Naive B cell (primary cell): Measurements from ENCODE around the gene IRF2BP1. TPM values are rescaled to one million over a fixed set of nuclear protein-coding genes. Genes with fewer than 3 reads are reported as not detected.

Source experiments
- ATAC-seq, 2 donors: fragments of 150-1000 bp; cut with Tn5 transposase; 2 replicates each; pipeline ENCODE4 v1.10.0; 2021; ENCODE audit warnings: low read depth in 2 of 2, mild to moderate bottlenecking in 2 of 2, moderate library complexity in 2 of 2
- DNase-seq: peaks from one replicate; pipeline ENCODE4 v3.0.0; 2022
- H3K27ac Mint-ChIP-seq, 6 donors: one replicate each; pipeline ENCODE4 v1.8.0; 2020 to 2022; ENCODE audit warnings: mild to moderate bottlenecking in 6 of 6, mixed read lengths in 6 of 6, moderate library complexity in 5 of 6, inconsistent platforms in 2 of 6
- H3K27me3 Mint-ChIP-seq, 3 donors: one replicate each; pipeline ENCODE4 v1.8.0; 2021 to 2022; ENCODE audit warnings: mixed read lengths in 3 of 3, mild to moderate bottlenecking in 1 of 3
- H3K36me3 Mint-ChIP-seq, 2 donors: one replicate each; pipeline ENCODE4 v1.8.0; 2020 to 2022; ENCODE audit warnings: mixed read lengths in 2 of 2, inconsistent platforms in 1 of 2, mild to moderate bottlenecking in 1 of 2
- H3K4me1 Mint-ChIP-seq, 3 donors: one replicate each; pipeline ENCODE4 v1.8.0; 2020 to 2022; ENCODE audit warnings: mixed read lengths in 3 of 3, inconsistent platforms in 1 of 3, mild to moderate bottlenecking in 1 of 3, moderate library complexity in 1 of 3
- H3K4me3 Mint-ChIP-seq, 8 donors: one replicate each; pipeline ENCODE4 v1.8.0; 2020 to 2022; ENCODE audit warnings: mild to moderate bottlenecking in 8 of 8, mixed read lengths in 8 of 8, moderate library complexity in 8 of 8, inconsistent platforms in 2 of 8
- H3K9me3 Mint-ChIP-seq, 7 donors: one replicate each; pipeline ENCODE4 v1.8.0; 2020 to 2022; ENCODE audit warnings: mixed read lengths in 7 of 7, mild to moderate bottlenecking in 5 of 7, inconsistent platforms in 2 of 7, moderate library complexity in 1 of 7
- polyA plus RNA-seq, 6 donors: library from polyadenylated mRNA; unstranded; fragments of 300-500 nt; fragmentation: Illumina TruSeq; gene quantifications; one replicate each; pipeline ENCODE4 v1.2.3, GENCODE V29; 2021; ENCODE audit warnings: low read depth in 6 of 6

IRF2BP1 gene
- polyA plus RNA-seq, 6 donors from 2014 or later, result 3.1 to 10.1 (median 5.9) TPM

DNA sequence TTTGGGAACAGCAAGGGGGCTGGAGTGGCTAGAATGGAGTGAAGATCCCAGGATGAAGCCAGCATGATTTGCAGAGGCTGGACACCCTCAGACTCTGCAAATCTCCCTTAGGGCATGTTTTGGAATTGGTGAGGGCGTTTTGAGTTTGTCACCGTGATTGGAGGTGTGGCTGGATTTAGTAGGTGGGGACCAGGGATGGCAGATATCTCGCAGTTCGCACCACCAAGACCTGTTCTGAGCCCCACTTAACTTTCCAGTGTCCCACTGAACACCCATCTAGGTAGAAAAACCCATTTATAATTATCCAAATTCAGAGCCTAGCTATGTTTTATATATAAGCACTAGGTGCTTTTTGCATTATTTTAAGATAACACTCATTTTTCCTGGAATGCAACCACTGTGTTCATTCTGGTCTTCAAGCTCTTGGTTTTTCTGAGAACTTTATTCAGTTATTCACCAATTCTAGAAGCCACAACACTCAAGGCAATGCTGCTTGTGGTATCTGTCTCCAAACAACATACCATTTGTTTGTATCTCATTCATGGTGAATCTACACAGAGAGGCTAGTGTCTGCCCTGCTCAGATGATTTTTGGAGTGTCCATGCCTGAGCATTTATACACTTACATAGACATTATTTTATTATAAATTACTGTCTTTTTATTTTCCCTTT is 31.6 kb upstream of the IRF2BP1 start:
- H3K4me3 Mint-ChIP-seq, result no peak overlapping the region
- peaks cover 32 to 41% (median 33%) of the 10 kb centered on the region in 3 donors for H3K27me3 Mint-ChIP-seq
- no peak for ATAC-seq
- no peaks in the 10 kb centered on the region for H3K4me1 Mint-ChIP-seq
- no peaks in the 10 kb centered on the region for H3K36me3 Mint-ChIP-seq
- no peak overlapping the region for H3K27ac Mint-ChIP-seq
- DNase-seq, result no peak
- no peaks in the 10 kb centered on the region for H3K9me3 Mint-ChIP-seq

DNA sequence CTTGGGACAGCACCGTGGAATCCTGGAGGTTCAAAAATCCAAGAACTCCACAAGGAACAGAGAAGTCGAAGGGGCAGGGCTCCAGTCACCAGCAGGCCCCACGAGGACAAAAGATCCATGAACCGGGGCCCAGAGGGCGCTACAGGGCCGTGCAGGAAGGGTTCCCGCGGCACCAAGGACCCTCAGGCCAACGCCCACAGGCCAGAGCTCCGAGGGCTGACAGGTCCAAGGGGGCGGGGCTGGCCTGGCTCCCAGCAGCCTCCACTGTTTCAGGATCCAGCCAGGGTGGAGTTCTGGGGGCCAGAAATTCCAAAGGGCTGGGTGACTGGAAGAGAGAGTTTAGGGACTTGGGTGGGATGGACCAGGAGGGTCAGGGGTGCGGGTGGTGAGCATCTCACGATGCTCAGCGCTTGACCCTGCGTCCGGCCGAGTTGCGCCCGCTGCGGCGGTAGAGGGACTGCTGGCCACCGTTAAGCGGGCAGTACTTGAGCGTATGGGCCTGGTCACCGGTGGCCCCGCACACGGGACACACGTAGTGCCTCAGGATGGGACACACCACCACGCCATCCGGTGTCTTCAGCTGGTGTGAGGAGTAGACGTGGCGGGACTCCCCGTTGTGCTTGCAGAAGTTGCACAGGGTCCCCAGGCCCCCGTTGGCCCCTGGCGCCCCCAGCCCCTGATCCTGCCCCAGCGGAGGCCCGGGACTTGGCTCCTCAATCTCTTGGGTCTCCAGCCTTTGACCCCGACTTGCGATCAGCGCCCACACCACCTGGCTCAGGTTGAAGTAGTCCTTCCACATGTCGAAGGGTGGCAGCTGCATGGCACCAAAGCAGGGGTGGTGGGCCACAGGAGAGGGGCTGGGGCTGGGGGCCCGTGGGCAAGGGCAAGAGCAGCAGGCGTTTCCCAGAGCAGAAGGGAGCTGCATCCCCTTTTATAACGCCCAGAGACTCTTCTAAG is 28.2 kb upstream of the IRF2BP1 start, which contains the start of gene NANOS2:
TSS of gene NANOS2 (minus strand) at position 905 of the 957 bp plus-strand sequence. CDS start at position 820, 85 bp downstream.
- ATAC-seq, result no peak
- Mint-ChIP-seq H3K36me3 (no peaks in the 10 kb centered on the region), H3K4me1 (no peaks in the 10 kb centered on the region), H3K27ac (peak within 1 kb of the TSS in 1 of 6 donors; percentile 65), H3K9me3 (peaks cover 0 to 2% (median 0%) of the 10 kb centered on the region in 7 donors), H3K4me3 (no peak within 1 kb of the TSS), H3K27me3 (peaks cover 23 to 50% (median 43%) of the 10 kb centered on the region in 3 donors)
- DNase-seq, result no peak

DNA sequence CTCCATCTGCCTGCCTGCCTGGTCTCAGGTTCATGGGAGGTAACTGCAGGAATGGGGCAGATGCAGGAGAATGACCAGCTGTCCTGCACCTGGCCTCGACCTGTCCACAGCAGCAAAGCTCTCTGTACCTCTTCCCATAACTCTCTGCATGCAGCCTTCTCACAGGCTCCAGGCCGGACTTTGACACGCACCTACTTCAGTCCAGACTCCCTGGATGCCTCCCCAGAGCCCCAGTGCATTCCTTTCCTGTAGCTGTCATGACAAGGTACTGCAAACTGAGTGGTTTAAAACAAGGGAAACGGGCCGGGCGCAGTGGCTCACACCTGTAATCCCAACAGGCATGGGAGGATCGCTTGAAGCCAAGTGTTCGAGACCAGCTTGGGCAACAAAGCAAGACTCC is 25.4 kb upstream of the IRF2BP1 start:
- Mint-ChIP-seq H3K36me3 (no peaks in the 10 kb centered on the region), H3K4me1 (no peaks in the 10 kb centered on the region), H3K4me3 (no peak overlapping the region), H3K9me3 (peaks cover 0 to 2% (median 0%) of the 10 kb centered on the region in 7 donors), H3K27me3 (peaks cover 24 to 54% (median 45%) of the 10 kb centered on the region in 3 donors), H3K27ac (no peak overlapping the region)
- ATAC-seq (no peak), DNase-seq (no peak)

DNA sequence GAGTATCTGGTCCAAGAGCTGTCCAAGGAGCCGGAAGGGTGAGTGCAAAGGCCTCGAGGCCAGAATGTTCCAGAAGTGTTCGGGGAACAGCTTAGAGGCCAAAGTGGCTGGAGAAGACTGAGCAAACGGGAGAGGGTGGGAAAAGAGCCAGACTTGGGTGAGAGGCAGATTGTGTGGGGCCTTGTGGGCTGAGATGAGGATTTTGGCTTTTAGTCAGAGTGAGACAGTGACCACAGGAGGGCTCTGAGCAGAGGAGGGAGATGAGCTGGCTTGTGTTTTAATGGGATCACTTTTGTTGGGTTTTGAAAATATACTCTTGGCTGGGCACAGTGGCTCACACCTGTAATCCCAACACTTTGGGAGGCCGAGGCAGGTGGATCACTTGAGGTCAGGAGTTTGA is 23.0 kb upstream of the IRF2BP1 start:
- ATAC-seq, result no peak
- Mint-ChIP-seq H3K27ac (peak overlapping the region in 1 of 6 donors; percentile 89), H3K27me3 (peaks cover 17 to 56% (median 49%) of the 10 kb centered on the region in 3 donors), H3K36me3 (no peaks in the 10 kb centered on the region), H3K9me3 (peaks cover 0 to 2% (median 0%) of the 10 kb centered on the region in 7 donors), H3K4me1 (peaks cover 0 to under 1% (median 0%) of the 10 kb centered on the region in 3 donors), H3K4me3 (no peak overlapping the region)
- DNase-seq, result no peak

DNA sequence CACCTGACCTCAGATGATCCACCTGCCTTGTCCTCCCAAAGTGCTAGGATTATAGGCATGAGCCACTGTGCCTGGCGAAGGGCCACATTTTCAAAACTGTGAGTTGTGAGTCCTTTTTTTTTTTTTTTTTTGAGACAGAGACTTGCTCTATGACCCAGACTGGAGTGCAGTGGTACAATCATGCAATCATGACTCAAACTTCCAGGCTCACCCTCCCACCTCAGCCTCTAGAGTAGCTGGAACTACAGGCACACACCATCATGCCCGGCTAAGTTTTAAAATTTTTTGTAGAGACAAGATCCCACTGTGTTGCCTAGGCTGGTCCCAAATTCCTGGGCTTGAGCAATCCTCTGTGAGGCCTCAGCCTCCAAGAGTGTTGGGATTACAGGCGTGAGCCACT is 20.3 kb upstream of the IRF2BP1 start:
- peak overlapping the region in 1 of 8 donors; percentile 33 for H3K4me3 Mint-ChIP-seq
- no peaks in the 10 kb centered on the region for H3K9me3 Mint-ChIP-seq

DNA sequence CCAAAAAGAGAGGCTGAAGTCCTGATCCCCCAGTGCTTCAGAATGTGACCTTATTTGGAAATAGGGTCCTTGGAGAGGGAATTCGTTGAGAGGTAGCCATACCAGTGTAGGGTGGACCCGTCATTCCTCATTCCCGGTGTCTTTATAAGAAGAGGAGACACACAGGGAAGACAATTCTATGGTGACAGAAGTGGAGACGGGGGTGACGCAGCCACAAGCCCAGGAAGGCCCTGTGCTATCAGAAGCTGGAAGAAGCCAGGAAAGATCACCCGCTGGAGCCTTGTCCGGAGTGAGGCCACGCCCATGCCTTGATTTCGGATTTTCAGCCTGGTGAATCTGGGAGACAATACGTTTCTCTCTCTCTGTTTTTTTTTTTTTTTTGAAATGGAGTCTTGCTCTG is 19.1 kb upstream of the IRF2BP1 start:
- no peak for ATAC-seq
- Mint-ChIP-seq H3K27ac (peak overlapping the region in 1 of 6 donors; percentile 65), H3K36me3 (no peaks in the 10 kb centered on the region), H3K4me1 (peaks cover 15 to 20% (median 17%) of the 10 kb centered on the region in 3 donors), H3K4me3 (peak overlapping the region in 1 of 8 donors; percentile 47), H3K27me3 (peaks cover 4 to 35% (median 21%) of the 10 kb centered on the region in 3 donors), H3K9me3 (no peaks in the 10 kb centered on the region)
- DNase-seq, result no peak

More for the DNA sequence above, 20.3 kb upstream of the IRF2BP1 start:
- H3K27ac Mint-ChIP-seq, result no peak overlapping the region
- no peaks in the 10 kb centered on the region for H3K36me3 Mint-ChIP-seq
- peaks cover 4 to 43% (median 30%) of the 10 kb centered on the region in 3 donors for H3K27me3 Mint-ChIP-seq
- DNase-seq (no peak), ATAC-seq (no peak)
- H3K4me1 Mint-ChIP-seq, result peaks cover 6 to 13% (median 7%) of the 10 kb centered on the region in 3 donors

DNA sequence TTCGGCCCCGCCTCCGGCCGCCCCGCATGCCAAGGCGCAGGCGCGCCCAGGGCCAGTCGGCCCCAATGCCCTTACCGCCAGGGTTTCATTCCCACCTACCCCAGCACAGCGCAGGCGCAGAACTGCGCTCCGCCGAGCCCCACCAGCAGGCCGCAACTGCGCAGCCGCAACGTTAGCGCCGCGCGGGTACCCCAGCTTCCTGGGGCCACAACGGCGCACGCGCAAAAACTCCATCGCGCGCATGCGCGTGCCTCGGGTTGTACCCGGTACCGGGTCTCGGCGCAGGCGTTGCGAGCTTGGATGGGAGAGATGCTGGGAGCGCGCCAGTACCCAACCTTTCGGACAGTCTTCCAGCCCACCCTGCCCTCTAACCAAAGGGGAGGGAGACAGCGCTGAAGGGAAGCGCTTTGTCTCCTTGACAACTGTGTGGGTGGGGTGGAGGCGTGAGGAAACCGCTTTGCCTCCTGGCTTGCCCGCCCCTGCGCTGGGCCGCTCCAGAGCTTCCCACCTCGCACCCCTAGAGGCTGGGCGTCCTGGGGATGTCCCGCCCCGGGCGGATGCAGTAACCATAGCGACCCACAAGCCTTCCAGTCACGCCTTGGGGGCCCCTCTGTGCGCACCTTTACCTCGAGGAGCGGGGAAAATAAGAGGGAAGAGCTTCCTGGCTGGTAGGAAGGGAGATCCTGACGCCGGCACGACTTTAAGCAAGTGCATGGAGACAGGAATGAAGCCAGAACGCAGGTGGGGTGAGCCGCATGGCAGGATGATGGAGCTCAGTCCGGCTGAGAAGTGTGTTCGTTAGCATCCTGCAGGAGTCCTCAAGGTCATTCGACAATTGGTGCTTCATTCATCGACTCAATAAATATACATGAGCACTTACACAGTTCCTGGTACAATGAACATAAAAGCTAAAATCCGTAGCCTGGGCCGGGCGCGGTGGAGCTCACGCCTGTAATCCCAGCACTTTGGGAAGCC is 17.0 kb upstream of the IRF2BP1 start:
- H3K27me3 Mint-ChIP-seq, result peaks cover 0 to 17% (median 7%) of the 10 kb centered on the region in 3 donors
- DNase-seq (peak; percentile 100), ATAC-seq (peak; percentile 80 to 81)
- peaks cover 16 to 31% (median 26%) of the 10 kb centered on the region in 3 donors for H3K4me1 Mint-ChIP-seq
- H3K36me3 Mint-ChIP-seq, result peaks cover 0 to 5% of the 10 kb centered on the region in 2 donors
- H3K4me3 Mint-ChIP-seq, result peak overlapping the region; percentile 85 to 98 (median 96)
- peak overlapping the region; percentile 39 to 93 (median 88) for H3K27ac Mint-ChIP-seq
- H3K9me3 Mint-ChIP-seq, result no peaks in the 10 kb centered on the region

DNA sequence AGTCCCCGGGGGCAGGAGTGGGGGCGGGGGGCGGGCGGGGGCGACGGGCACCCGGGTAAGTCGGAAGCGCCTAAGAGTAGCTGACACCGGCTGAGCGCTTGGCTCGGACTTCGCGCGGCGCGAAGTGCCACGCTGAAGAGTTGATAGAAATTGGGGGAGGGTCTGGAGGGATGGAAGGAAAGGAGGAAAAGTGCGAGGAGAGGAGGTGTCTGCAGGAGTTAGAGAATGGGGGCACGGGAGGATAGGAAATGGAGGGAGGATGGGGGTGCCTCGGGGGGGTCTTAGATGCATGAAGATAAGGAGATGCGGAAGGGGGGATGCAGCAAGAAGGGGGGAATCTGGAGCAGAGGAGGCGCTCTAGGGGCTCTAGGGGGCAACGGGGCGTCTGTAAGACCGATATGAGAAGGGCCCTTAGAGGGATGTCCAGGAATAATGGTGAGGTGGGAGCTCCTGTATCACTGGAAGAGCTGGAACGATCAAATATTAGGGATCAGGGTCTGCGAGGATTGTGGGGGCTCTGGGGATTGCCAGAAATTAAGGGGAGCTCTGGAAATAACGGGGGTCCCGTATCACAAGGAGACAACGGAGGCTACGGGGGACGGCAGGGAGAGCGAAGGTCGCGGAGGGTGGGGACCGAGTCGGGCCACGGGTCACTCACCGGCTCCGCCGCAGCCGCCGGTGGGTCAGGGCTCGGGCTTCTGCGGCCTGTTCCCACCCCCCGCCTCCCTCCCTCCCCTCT is 16.1 kb upstream of the IRF2BP1 start, which contains the start of gene MYPOP:
TSS of gene MYPOP (minus strand) at position 702 of the 739 bp plus-strand sequence. CDS start 840 bp downstream, outside the sequence.
- ATAC-seq (peak in 1 of 2 donors; percentile 1), DNase-seq (no peak)
- Mint-ChIP-seq H3K36me3 (peaks cover 0 to 5% of the 10 kb centered on the region in 2 donors), H3K27ac (peak within 1 kb of the TSS; percentile 39 to 96 (median 92)), H3K27me3 (peaks cover 0 to 17% (median 7%) of the 10 kb centered on the region in 3 donors), H3K4me3 (peak within 1 kb of the TSS; percentile 91 to 98 (median 97)), H3K4me1 (peaks cover 16 to 38% (median 26%) of the 10 kb centered on the region in 3 donors), H3K9me3 (no peaks in the 10 kb centered on the region)

DNA sequence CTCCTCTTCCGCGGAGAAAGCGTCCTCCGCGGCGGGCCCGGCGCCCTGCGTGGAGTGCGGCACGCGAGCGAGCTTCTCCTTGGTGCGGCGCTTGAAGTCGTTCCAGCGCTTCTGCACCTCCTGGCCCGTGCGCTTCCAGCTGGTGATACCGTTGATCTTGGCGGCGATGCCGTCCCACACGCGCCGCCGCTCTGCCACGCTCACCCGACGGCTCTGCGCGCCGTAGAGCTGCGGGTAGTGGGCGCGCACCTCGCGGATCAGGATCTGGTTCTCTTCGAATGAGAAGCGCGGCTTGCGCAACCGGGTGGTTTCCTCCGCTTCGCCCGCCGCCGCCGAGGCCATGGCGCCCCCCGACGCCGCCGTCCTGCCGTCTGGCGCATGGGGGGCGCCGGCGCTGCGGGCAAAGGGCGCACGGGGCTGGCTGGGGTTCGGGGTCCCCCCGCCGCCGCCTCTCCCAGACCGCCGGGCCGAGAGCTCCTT is 15.5 kb upstream of the IRF2BP1 start:
- Mint-ChIP-seq H3K4me3 (peak overlapping the region; percentile 12 to 98 (median 38)), H3K27me3 (peaks cover 0 to 12% (median 7%) of the 10 kb centered on the region in 3 donors), H3K36me3 (peaks cover 0 to 5% of the 10 kb centered on the region in 2 donors), H3K4me1 (peaks cover 16 to 41% (median 26%) of the 10 kb centered on the region in 3 donors), H3K27ac (peak overlapping the region in 1 of 6 donors; percentile 85), H3K9me3 (no peaks in the 10 kb centered on the region)
- DNase-seq (no peak), ATAC-seq (peak in 1 of 2 donors; percentile 19)

DNA sequence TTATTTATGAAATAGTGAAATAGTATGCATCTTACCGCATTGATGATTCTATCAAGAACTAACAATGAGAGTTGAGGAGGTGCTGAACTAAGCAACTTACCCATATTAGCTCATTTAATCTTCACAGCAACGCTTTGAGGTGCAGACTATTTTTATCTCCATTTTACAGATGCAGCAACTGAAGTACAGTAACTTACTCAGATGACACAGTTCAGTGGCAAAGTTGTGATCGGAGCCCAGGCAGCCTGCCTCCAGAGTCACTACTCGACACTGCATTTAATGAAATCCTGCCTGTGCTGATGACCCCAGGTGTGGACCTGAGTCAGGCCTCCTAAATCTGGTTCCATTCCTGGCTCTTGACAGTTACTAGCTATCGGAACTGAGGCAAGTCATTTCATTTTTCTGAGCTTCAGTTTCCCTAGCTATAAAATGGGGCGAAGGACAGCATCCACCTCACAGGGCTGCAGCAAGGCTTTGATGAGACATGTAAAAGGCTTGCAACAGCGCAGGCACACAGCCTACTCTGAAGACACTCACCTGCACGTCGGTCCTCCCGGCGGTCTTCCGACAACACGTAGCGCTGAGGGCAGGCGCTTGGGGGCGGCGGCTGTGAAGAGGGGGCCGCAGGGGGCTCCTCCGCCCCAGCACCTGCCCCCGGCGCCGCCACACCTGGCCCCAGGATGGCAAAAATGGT is 14.9 kb upstream of the IRF2BP1 start:
- Mint-ChIP-seq H3K27ac (peak overlapping the region in 2 of 6 donors; percentile 28 to 69), H3K4me1 (peaks cover 16 to 41% (median 26%) of the 10 kb centered on the region in 3 donors), H3K36me3 (peaks cover 0 to 5% of the 10 kb centered on the region in 2 donors), H3K9me3 (no peaks in the 10 kb centered on the region), H3K27me3 (peaks cover 0 to 8% (median 6%) of the 10 kb centered on the region in 3 donors), H3K4me3 (peak overlapping the region; percentile 23 to 98 (median 62))
- no peak for ATAC-seq
- no peak for DNase-seq

DNA sequence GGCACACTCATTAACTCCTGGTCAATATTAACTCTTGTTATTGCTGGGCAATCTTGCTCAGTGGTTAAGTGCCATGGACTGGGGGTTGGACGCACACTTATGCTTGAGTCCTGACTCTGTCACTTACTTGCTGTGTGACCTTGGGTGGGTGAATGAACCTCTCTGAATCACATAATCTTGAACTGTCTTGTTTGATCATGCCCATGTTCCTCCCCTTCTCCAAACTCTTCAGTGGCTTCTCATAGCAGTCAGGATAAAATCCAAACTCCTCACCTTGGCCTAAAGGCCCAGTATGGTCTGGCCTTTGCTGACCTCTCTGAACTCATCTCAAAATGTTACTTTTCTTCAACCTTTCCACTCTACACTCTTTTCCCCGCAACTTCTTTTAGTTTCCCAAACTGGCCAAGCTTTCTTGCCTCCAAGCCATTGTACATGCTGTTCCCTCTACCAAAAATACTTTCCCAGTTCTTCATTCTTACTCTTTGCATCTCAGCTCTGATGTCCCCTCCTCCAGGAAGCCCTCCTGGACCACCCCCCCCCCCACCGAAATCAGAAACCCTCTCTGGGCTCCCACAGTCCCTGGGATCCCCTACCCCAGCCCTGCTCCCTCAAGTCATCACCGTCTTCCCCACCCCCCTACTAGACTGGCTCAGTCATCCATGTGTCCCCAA is 14.1 kb upstream of the IRF2BP1 start:
- Mint-ChIP-seq H3K27me3 (peaks cover 0 to 8% (median 0%) of the 10 kb centered on the region in 3 donors), H3K4me3 (peak overlapping the region; percentile 2 to 98 (median 52)), H3K4me1 (peaks cover 24 to 48% (median 33%) of the 10 kb centered on the region in 3 donors), H3K27ac (no peak overlapping the region), H3K9me3 (no peaks in the 10 kb centered on the region), H3K36me3 (peaks cover 5 to 7% of the 10 kb centered on the region in 2 donors)
- no peak for DNase-seq
- no peak for ATAC-seq
